Measurements from ENCODE around the gene UNC13D. TPM values are rescaled to one million over a fixed set of nuclear protein-coding genes. Genes with fewer than 3 reads are reported as not detected.
A peak's percentile ranks its signal among the peaks of the same experiment; 100 is the strongest.

Gene UNC13D
- total and polyA plus RNA-seq, 9 of the 15 experiments (the other 6 are each of a cell fraction or from before 2014, with no cell fraction given), result 0.86 to 244 (median 69.2) TPM

GRCh38 chr17:75845058-75845711 lies 981 bp upstream of the UNC13D start (continued):
- TF ChIP-seq TRIM25 (IDR thresholded peaks at IDR 0.05; ENCODE audit: borderline replicate concordance), result no peak
- no peak for TF ChIP-seq GATA2 (CRISPR knock-in tag; IDR thresholded peaks at IDR 0.05)
- no peak for TF ChIP-seq ZNF124 (CRISPR knock-in tag; IDR thresholded peaks at IDR 0.05)
- TF ChIP-seq ZNF395 (CRISPR knock-in tag; IDR thresholded peaks at IDR 0.05), result peak; percentile 86; the same call in 1 of the 2 replicates
- no peak for TF ChIP-seq EZH2 (IDR thresholded peaks at IDR 0.05; ENCODE audit: borderline replicate concordance, low read depth, low read length)
- TF ChIP-seq FOXP4 (CRISPR knock-in tag; IDR thresholded peaks at IDR 0.05; ENCODE audit: borderline replicate concordance), result peak; percentile 84; the same call in 1 of the 2 replicates
- TF ChIP-seq MYNN (IDR thresholded peaks at IDR 0.05), result peak; percentile 80; the same call in 1 of the 2 replicates
- TF ChIP-seq MYNN (CRISPR knock-in tag; IDR thresholded peaks at IDR 0.05), result no peak
- peak; percentile 62 to 66 for TF ChIP-seq FOXK2 (conservative IDR thresholded peaks at IDR 0.05 in 1 of 2, IDR thresholded peaks at IDR 0.05 in 1 of 2; ENCODE audit: low read depth in 2 of 2)
- no peak for TF ChIP-seq ZKSCAN3 (CRISPR knock-in tag; IDR thresholded peaks at IDR 0.05)
- TF ChIP-seq CBX2 (IDR thresholded peaks at IDR 0.05; ENCODE audit: insufficient read depth, low read length, poor library complexity, severe bottlenecking), result no peak
- no peak for TF ChIP-seq MIER1 (IDR thresholded peaks at IDR 0.05; ENCODE audit: low read depth)
- no peak for TF ChIP-seq DNMT1 (IDR thresholded peaks at IDR 0.05)
- peak; percentile 76; the same call in 1 of the 2 replicates for TF ChIP-seq HNRNPL (IDR thresholded peaks at IDR 0.05; ENCODE audit: low read depth, low read length)
- TF ChIP-seq ZBTB9 (CRISPR knock-in tag; IDR thresholded peaks at IDR 0.05), result peak; percentile 88
- TF ChIP-seq PTTG1 (tag; IDR thresholded peaks at IDR 0.05; ENCODE audit: low read depth), result no peak
- TF ChIP-seq MEF2A (IDR thresholded peaks at IDR 0.05; ENCODE audit: control insufficient read depth, low read depth, low read length), result no peak
- TF ChIP-seq SETDB1 (IDR thresholded peaks at IDR 0.05; ENCODE audit: low read length), result no peak
- TF ChIP-seq GABPB1 (CRISPR knock-in tag; IDR thresholded peaks at IDR 0.05), result peak; percentile 26; the same call in 1 of the 2 replicates
- peak; percentile 83 for TF ChIP-seq ELF2 (CRISPR knock-in tag; IDR thresholded peaks at IDR 0.05)
- TF ChIP-seq MCM3 (IDR thresholded peaks at IDR 0.05), result no peak
- no peak for TF ChIP-seq JUNB (CRISPR knock-in tag; conservative IDR thresholded peaks at IDR 0.05)
- no peak for TF ChIP-seq RFX1 (IDR thresholded peaks at IDR 0.05)
- TF ChIP-seq RFX7 (CRISPR knock-in tag; IDR thresholded peaks at IDR 0.05), result no peak
